Calu3 (cell line): Measurements from ENCODE around the gene CRYZL1. TPM values are rescaled to one million over a fixed set of nuclear protein-coding genes. Genes with fewer than 3 reads are reported as not detected.

Source experiments
- BruUV-seq: library from RNA; stranded (reverse); fragments of 400-500 nt; replicated peaks from 2 replicates; lab custom pipeline; 2021; lab: Mats Ljungman, UMichigan
- CTCF ChIA-PET: fragments of 300-600 bp; sonication (Branson Sonifier 250); formaldehyde crosslinking; loops from one replicate; lab custom pipeline; 2022; ENCODE audit warnings: antibody characterized with exemption; lab: Charles Lee
- DNase-seq: peaks from one replicate; pipeline ENCODE4 v3.0.0; 2022
- H3K27ac Mint-ChIP-seq: one replicate; pipeline ENCODE4 v1.8.0; 2022; ENCODE audit warnings: mixed read lengths; ENCODE audit not compliant: unreplicated experiment
- H3K27me3 Mint-ChIP-seq: one replicate; pipeline ENCODE4 v1.8.0; 2022; ENCODE audit warnings: mixed read lengths; ENCODE audit not compliant: unreplicated experiment
- H3K36me3 Mint-ChIP-seq: one replicate; pipeline ENCODE4 v1.8.0; 2022; ENCODE audit warnings: mild to moderate bottlenecking, moderate library complexity, mixed read lengths; ENCODE audit not compliant: insufficient read depth, unreplicated experiment
- H3K4me1 Mint-ChIP-seq: one replicate; pipeline ENCODE4 v1.8.0; 2022; ENCODE audit warnings: mild to moderate bottlenecking, low read depth, mixed read lengths; ENCODE audit not compliant: unreplicated experiment
- H3K4me3 Mint-ChIP-seq: one replicate; pipeline ENCODE4 v1.8.0; 2022; ENCODE audit warnings: mild to moderate bottlenecking, low read depth, moderate library complexity, mixed read lengths; ENCODE audit not compliant: unreplicated experiment
- H3K9me3 Mint-ChIP-seq: one replicate; pipeline ENCODE4 v1.8.0; 2022; ENCODE audit warnings: low read depth, mixed read lengths; ENCODE audit not compliant: unreplicated experiment
- intact Hi-C: fragments of 100-400 bp; cut with micrococcal nuclease; formaldehyde crosslinking; loops from one replicate; pipeline ENCODE4 v1.10.0; 2022; ENCODE audit not compliant: unreplicated experiment
- total RNA-seq: library from RNA; stranded (reverse); gene quantifications from 2 replicates; pipeline ENCODE4 v1.2.3, GENCODE V29; 2022
- TF ChIP-seq, protein P1 (sequence below): fragments of 200-600 bp; IDR thresholded peaks from one replicate; pipeline ENCODE4 v1.8.0; 2022; ENCODE audit warnings: antibody characterized with exemption; ENCODE audit not compliant: unreplicated experiment

CRYZL1 gene
- total RNA-seq, 1 experiment from 2014 or later = 22.1 TPM

GRCh38 chr21:33588485-33589335, 52.8 kb downstream of the CRYZL1 start, which contains the start of gene DONSON:
DONSON (minus strand) TSS chr21:33588684; CDS start chr21:33588641, 43 bp downstream.
- BruUV-seq = no TSS peak
- intact Hi-C loops = no loop called here
- Mint-ChIP-seq H3K4me1 (no peaks in the 10 kb centered on the region), H3K27ac (peak within 1 kb of the TSS; percentile 72), H3K4me3 (peak within 1 kb of the TSS; percentile 85), H3K27me3 (no peaks in the 10 kb centered on the region), H3K36me3 (peaks cover 17% of the 10 kb centered on the region), H3K9me3 (no peaks in the 10 kb centered on the region)
- peak; percentile 91 for DNase-seq
- TF ChIP-seq, protein P1, sequence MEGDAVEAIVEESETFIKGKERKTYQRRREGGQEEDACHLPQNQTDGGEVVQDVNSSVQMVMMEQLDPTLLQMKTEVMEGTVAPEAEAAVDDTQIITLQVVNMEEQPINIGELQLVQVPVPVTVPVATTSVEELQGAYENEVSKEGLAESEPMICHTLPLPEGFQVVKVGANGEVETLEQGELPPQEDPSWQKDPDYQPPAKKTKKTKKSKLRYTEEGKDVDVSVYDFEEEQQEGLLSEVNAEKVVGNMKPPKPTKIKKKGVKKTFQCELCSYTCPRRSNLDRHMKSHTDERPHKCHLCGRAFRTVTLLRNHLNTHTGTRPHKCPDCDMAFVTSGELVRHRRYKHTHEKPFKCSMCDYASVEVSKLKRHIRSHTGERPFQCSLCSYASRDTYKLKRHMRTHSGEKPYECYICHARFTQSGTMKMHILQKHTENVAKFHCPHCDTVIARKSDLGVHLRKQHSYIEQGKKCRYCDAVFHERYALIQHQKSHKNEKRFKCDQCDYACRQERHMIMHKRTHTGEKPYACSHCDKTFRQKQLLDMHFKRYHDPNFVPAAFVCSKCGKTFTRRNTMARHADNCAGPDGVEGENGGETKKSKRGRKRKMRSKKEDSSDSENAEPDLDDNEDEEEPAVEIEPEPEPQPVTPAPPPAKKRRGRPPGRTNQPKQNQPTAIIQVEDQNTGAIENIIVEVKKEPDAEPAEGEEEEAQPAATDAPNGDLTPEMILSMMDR = no peak
- CTCF ChIA-PET = interaction anchor here (1.2 to 1.3 kb wide), 2 partner anchors 17 to 96 kb away, joined by 3 to 6 read pairs; no protein-coding TSS in a partner anchor

DNA sequence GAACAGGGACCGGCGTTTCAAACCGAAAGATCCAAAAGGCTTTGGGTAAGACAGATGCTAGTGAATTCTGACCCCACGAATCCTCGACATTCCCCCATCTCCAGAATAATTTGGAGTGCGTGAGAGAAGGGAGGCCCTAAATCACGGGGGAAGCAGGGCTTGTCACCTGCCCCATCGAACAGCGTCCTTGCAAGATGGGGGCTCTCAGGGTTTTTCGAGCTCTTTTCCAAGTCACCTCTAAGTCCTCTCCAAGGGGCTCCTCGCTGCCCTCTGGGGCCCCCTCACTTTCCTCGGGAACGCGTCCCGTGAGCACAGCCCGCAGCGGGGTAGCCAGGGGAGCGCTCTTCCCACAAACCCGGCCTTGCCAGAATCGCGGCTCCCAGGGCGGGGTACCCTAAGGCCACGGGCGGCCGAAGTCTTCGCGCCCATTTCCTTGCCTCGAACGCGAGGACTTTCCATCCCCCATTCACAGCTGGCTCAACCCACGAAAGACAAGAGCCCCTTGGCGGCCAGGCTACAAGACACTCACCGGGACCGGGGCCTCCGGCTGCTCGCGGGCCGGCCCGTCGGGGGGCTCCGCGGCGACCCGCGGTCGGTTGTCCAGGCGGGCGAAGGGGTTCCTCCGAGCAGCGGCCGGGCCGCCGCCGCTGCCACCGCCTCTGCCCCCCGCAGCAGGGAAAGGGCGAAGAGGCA, 53.6 kb downstream of the CRYZL1 start:
- no TSS peak for BruUV-seq
- no peaks in the 10 kb centered on the region for H3K4me1 Mint-ChIP-seq
- H3K27me3 Mint-ChIP-seq = no peaks in the 10 kb centered on the region
- peaks cover 17% of the 10 kb centered on the region for H3K36me3 Mint-ChIP-seq
- intact Hi-C loops = no loop called here
- peak overlapping the region; percentile 72 for H3K27ac Mint-ChIP-seq
- TF ChIP-seq, protein P1 = no peak
- peak; percentile 26 for DNase-seq
- CTCF ChIA-PET = interaction anchor here (1.3 kb wide), 1 partner anchor 18 kb away, joined by 6 read pairs; no protein-coding TSS in a partner anchor
- H3K9me3 Mint-ChIP-seq = no peaks in the 10 kb centered on the region
- peak overlapping the region; percentile 85 for H3K4me3 Mint-ChIP-seq

DNA sequence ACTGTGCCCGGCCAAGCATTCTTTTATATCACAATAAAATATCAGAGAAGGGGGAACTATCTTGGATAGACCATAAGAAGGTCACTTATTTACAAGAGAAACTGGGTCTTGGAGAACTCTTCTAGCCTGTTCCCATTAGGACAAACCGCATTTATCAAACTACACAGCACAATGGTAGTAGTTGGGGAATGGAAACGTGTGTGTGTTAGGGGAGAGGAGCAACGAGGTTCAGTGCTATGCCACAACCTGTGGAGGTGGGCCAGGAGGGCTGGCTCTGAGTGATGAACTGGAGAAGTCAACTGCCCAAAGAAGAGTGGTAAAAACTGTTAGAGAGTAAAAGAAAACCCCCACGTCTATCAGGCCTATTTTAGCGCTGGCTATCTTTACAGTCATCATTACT, 54.6 kb downstream of the CRYZL1 start:
- TF ChIP-seq, protein P1 = no peak
- no peak for DNase-seq
- Mint-ChIP-seq H3K9me3 (no peaks in the 10 kb centered on the region), H3K27me3 (no peaks in the 10 kb centered on the region), H3K4me3 (peak overlapping the region; percentile 85), H3K36me3 (peaks cover 17% of the 10 kb centered on the region), H3K27ac (no peak overlapping the region), H3K4me1 (no peaks in the 10 kb centered on the region)
- CTCF ChIA-PET = no interaction called here
- intact Hi-C loops = no loop called here
- no TSS peak for BruUV-seq

DNA sequence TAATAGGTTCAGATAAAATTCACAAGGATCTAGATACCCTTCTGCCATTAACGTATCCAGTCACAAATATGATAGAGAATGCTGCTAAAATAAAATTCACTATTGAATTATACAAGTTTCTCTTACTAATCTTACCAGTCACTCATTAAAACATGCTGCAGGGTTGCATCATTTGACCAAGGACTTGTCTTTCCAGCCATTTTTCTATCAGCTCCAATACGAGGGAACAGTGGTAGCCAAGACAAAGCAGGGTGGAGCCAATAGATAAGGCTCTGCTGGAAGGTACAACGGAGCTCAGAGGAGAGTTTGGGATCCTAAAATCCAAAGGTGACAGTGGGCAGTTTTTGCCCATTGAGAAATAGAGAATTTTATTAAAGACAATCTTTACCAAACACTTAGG, 57.1 kb downstream of the CRYZL1 start:
- CTCF ChIA-PET = interaction anchor here (0.7 kb wide), 1 partner anchor 809 kb away, joined by 3 read pairs; no protein-coding TSS in a partner anchor
- DNase-seq = no peak
- Mint-ChIP-seq H3K27me3 (no peaks in the 10 kb centered on the region), H3K4me3 (no peak overlapping the region), H3K9me3 (no peaks in the 10 kb centered on the region), H3K27ac (no peak overlapping the region), H3K36me3 (peaks cover 18% of the 10 kb centered on the region), H3K4me1 (no peaks in the 10 kb centered on the region)
- no TSS peak for BruUV-seq
- TF ChIP-seq, protein P1 = no peak
- intact Hi-C loops = no loop called here
